Mononuclear cell (primary cell): ENCODE results near the gene OR52A1. TPM values are rescaled to one million over a fixed set of nuclear protein-coding genes. Genes with fewer than 3 reads are reported as not detected.
"Not testable (repeated sequence)": the region's sequence is repeated elsewhere in the genome, so short reads cannot be mapped to it uniquely, and the experiment has no call there.

Source experiments
- H3K27me3 ChIP-seq: 2 replicates; pipeline ENCODE4 v1.6.0; 2011; ENCODE audit warnings: low read length, control low read depth; ENCODE audit not compliant: insufficient read depth
- H3K4me1 ChIP-seq: 2 replicates; pipeline ENCODE4 v1.5.1; 2011; ENCODE audit warnings: mild to moderate bottlenecking, low read length, control low read depth; ENCODE audit not compliant: insufficient read depth
- H3K4me3 ChIP-seq: 2 replicates; pipeline ENCODE4 v1.5.1; 2011; ENCODE audit warnings: mild to moderate bottlenecking, low read length, moderate library complexity
- H3K9me3 ChIP-seq: 2 replicates; pipeline ENCODE4 v1.5.1; 2011; ENCODE audit warnings: low read depth, mild to moderate bottlenecking, control low read depth, low read length
- total RNA-seq: library from RNA; depleted of rRNA; stranded (reverse); fragments of >200 nt; gene quantifications from one replicate; pipeline ENCODE4 v1.2.3, GENCODE V29; 2012

Gene OR52A1
- total RNA-seq, 1 donor: not detected

GRCh38 chr11:5159806-5160205, 5.2 kb upstream of the OR52A1 start:
- Histone ChIP-seq H3K9me3 (no peaks in the 10 kb centered on the region), H3K27me3 (no peaks in the 10 kb centered on the region), H3K4me3 (no peak overlapping the region), H3K4me1 (no peaks in the 10 kb centered on the region)

- no peaks in the 10 kb centered on the region for H3K27me3 ChIP-seq
- H3K4me3 ChIP-seq: no peak overlapping the region
- H3K9me3 ChIP-seq: no peaks in the 10 kb centered on the region
- H3K4me1 ChIP-seq: no peaks in the 10 kb centered on the region
Observed at GRCh38 chr11:5153574-5154431, 754 bp downstream of the OR52A1 start.

- Histone ChIP-seq H3K9me3 (no peaks in the 10 kb centered on the region), H3K27me3 (no peaks in the 10 kb centered on the region), H3K4me3 (no peak overlapping the region), H3K4me1 (no peaks in the 10 kb centered on the region)
Observed at GRCh38 chr11:5151713-5152153, 2.8 kb downstream of the OR52A1 start.

- not testable (repeated sequence) for H3K9me3 ChIP-seq, H3K27me3 ChIP-seq, H3K4me1 ChIP-seq
Observed at GRCh38 chr11:5144206-5144605, 10.4 kb downstream of the OR52A1 start.

GRCh38 chr11:5137996-5138395, 16.6 kb downstream of the OR52A1 start, which contains the start of gene OR52A5:
TSS of gene OR52A5 (minus strand) at chr11:5138356. CDS start at chr11:5132642, 5,714 bp downstream.
- H3K4me1 ChIP-seq: no peaks in the 10 kb centered on the region
- H3K27me3 ChIP-seq: no peaks in the 10 kb centered on the region
- no peaks in the 10 kb centered on the region for H3K9me3 ChIP-seq
- H3K4me3 ChIP-seq: no peak within 1 kb of the TSS

More at GRCh38 chr11:5144206-5144605, 10.4 kb downstream of the OR52A1 start:
- H3K4me3 ChIP-seq: not testable (repeated sequence)

GRCh38 chr11:5137014-5137413, 17.5 kb downstream of the OR52A1 start:
- Histone ChIP-seq H3K27me3 (no peaks in the 10 kb centered on the region), H3K4me3 (no peak overlapping the region), H3K9me3 (no peaks in the 10 kb centered on the region), H3K4me1 (no peaks in the 10 kb centered on the region)

GRCh38 chr11:5136261-5136660, 18.3 kb downstream of the OR52A1 start:
- Histone ChIP-seq H3K4me3 (no peak overlapping the region), H3K27me3 (no peaks in the 10 kb centered on the region), H3K4me1 (no peaks in the 10 kb centered on the region), H3K9me3 (no peaks in the 10 kb centered on the region)

- no peaks in the 10 kb centered on the region for H3K4me1 ChIP-seq
- no peaks in the 10 kb centered on the region for H3K27me3 ChIP-seq
- no peak overlapping the region for H3K4me3 ChIP-seq
- H3K9me3 ChIP-seq: no peaks in the 10 kb centered on the region
Observed at GRCh38 chr11:5131584-5132335, 22.8 kb downstream of the OR52A1 start.

- Histone ChIP-seq H3K4me1 (no peaks in the 10 kb centered on the region), H3K4me3 (no peak overlapping the region)
Observed at GRCh38 chr11:5129457-5129877, 25.1 kb downstream of the OR52A1 start.

GRCh38 chr11:5124891-5125620, 29.5 kb downstream of the OR52A1 start:
- H3K4me1 ChIP-seq: no peaks in the 10 kb centered on the region
- no peaks in the 10 kb centered on the region for H3K27me3 ChIP-seq

More at GRCh38 chr11:5129457-5129877, 25.1 kb downstream of the OR52A1 start:
- H3K9me3 ChIP-seq: no peaks in the 10 kb centered on the region
- H3K27me3 ChIP-seq: no peaks in the 10 kb centered on the region

GRCh38 chr11:5123802-5124521, 30.6 kb downstream of the OR52A1 start:
- no peaks in the 10 kb centered on the region for H3K4me1 ChIP-seq

More at GRCh38 chr11:5124891-5125620, 29.5 kb downstream of the OR52A1 start:
- no peaks in the 10 kb centered on the region for H3K9me3 ChIP-seq
- no peak overlapping the region for H3K4me3 ChIP-seq

GRCh38 chr11:5118893-5119292, 35.7 kb downstream of the OR52A1 start:
- Histone ChIP-seq H3K9me3 (no peaks in the 10 kb centered on the region), H3K27me3 (peaks cover 3% of the 10 kb centered on the region), H3K4me1 (no peaks in the 10 kb centered on the region), H3K4me3 (no peak overlapping the region)

More at GRCh38 chr11:5123802-5124521, 30.6 kb downstream of the OR52A1 start:
- no peaks in the 10 kb centered on the region for H3K9me3 ChIP-seq
- H3K27me3 ChIP-seq: no peaks in the 10 kb centered on the region
- H3K4me3 ChIP-seq: no peak overlapping the region

GRCh38 chr11:5117588-5117987, 37.0 kb downstream of the OR52A1 start:
- H3K4me3 ChIP-seq: no peak overlapping the region
- no peaks in the 10 kb centered on the region for H3K9me3 ChIP-seq
- no peaks in the 10 kb centered on the region for H3K4me1 ChIP-seq
- peaks cover 3% of the 10 kb centered on the region for H3K27me3 ChIP-seq

GRCh38 chr11:5115339-5115738, 39.2 kb downstream of the OR52A1 start:
- H3K9me3 ChIP-seq: no peaks in the 10 kb centered on the region
- H3K4me3 ChIP-seq: no peak overlapping the region
- no peaks in the 10 kb centered on the region for H3K4me1 ChIP-seq
- peaks cover 3% of the 10 kb centered on the region for H3K27me3 ChIP-seq
